ENCODE data around the gene PM20D1.

DNA sequence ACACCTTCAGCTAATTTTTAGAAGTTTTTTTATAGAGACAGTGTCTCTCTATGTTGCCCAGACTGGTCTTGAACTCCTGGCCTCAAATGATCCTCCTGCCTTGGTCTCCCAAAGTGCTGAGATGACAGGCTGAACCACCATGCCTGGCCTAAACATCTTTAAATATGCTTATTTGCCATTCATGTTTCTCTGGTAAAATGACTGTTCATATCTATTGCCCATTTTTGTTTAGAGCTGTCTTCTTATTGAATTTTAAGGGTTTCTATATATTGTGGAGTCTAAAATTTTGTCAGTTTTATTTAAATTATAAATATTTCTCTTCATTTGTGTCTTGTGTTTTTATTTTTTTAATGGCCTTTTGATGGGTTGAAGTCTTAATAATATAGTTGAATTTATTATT, 3.0 kb upstream of the PM20D1 start:
- TF ChIP-seq, protein P1, sequence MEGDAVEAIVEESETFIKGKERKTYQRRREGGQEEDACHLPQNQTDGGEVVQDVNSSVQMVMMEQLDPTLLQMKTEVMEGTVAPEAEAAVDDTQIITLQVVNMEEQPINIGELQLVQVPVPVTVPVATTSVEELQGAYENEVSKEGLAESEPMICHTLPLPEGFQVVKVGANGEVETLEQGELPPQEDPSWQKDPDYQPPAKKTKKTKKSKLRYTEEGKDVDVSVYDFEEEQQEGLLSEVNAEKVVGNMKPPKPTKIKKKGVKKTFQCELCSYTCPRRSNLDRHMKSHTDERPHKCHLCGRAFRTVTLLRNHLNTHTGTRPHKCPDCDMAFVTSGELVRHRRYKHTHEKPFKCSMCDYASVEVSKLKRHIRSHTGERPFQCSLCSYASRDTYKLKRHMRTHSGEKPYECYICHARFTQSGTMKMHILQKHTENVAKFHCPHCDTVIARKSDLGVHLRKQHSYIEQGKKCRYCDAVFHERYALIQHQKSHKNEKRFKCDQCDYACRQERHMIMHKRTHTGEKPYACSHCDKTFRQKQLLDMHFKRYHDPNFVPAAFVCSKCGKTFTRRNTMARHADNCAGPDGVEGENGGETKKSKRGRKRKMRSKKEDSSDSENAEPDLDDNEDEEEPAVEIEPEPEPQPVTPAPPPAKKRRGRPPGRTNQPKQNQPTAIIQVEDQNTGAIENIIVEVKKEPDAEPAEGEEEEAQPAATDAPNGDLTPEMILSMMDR (IDR thresholded peaks at IDR 0.05; ENCODE audit: insufficient read depth, low read depth, low read length), result no peak
- TF ChIP-seq EZH2 (IDR thresholded peaks at IDR 0.05; ENCODE audit: insufficient read depth, low read length), result no peak
